Thyroid gland (tissue), 4 donors: ENCODE data around the gene CSNK2A1.

Experiments
- CTCF ChIP-seq, 6 experiments: fragments of 200-600 bp in 3 of 6; fragments of 450-650 bp in 3 of 6; sonication (generic) in 3 of 6; IDR thresholded peaks; one replicate each; pipeline ENCODE4 v1.5.1; 2016 to 2019; ENCODE audit warnings: antibody characterized with exemption in 6 of 6, mild to moderate bottlenecking in 2 of 6, inconsistent platforms in 1 of 6, moderate library complexity in 1 of 6
- POLR2A ChIP-seq, 2 donors: fragments of 450-650 bp; IDR thresholded peaks; one replicate each; pipeline ENCODE4 v1.6.1; 2017; ENCODE audit warnings: antibody characterized with exemption in 2 of 2, mild to moderate bottlenecking in 2 of 2, moderate library complexity in 1 of 2

- TF ChIP-seq CTCF (IDR thresholded peaks at IDR 0.05) (no peak), POLR2A (IDR thresholded peaks at IDR 0.05) (no peak)
Observed at GRCh38 chr20:562232-562897, 18.8 kb upstream of the CSNK2A1 start.
